NT2/D1 (cell line): ENCODE results near the gene ERN1.

ENCODE experiments used
- DNase-seq: peaks from one replicate; pipeline ENCODE4 v3.0.0-alpha.2; 2011; ENCODE audit warnings: low read depth, low spot score
- H3K27me3 ChIP-seq: 2 replicates; pipeline ENCODE4 v1.6.0; 2011; ENCODE audit warnings: mild to moderate bottlenecking; ENCODE audit not compliant: insufficient read length, insufficient read depth
- H3K36me3 ChIP-seq: 2 replicates; pipeline ENCODE4 v1.6.1; 2011; ENCODE audit warnings: mild to moderate bottlenecking, low read length, mixed read lengths; ENCODE audit not compliant: insufficient read depth, insufficient read length
- H3K4me1 ChIP-seq: 2 replicates; pipeline ENCODE4 v1.5.1; 2011; ENCODE audit not compliant: insufficient read depth, insufficient read length
- H3K4me3 ChIP-seq: 2 replicates; pipeline ENCODE4 v1.5.1; 2011; ENCODE audit warnings: low read depth; ENCODE audit not compliant: insufficient read length
- H3K9ac ChIP-seq: 2 replicates; pipeline ENCODE4 v1.6.0; 2011; ENCODE audit warnings: low read depth; ENCODE audit not compliant: insufficient read length
- H3K9me3 ChIP-seq: 2 replicates; pipeline ENCODE4 v1.5.1; 2011; ENCODE audit warnings: mild to moderate bottlenecking, low read length; ENCODE audit not compliant: insufficient read depth
- SUZ12 ChIP-seq: IDR thresholded peaks from 2 replicates; pipeline ENCODE4 v1.6.1; 2011; ENCODE audit not compliant: insufficient read length, insufficient read depth; ENCODE audit errors: extremely low read depth
- YY1 ChIP-seq: IDR thresholded peaks from 2 replicates; pipeline ENCODE4 v1.6.1; 2011; ENCODE audit not compliant: insufficient read length, insufficient read depth
- ZNF274 ChIP-seq: IDR thresholded peaks from 2 replicates; pipeline ENCODE4 v1.6.1; 2011; ENCODE audit warnings: mild to moderate bottlenecking, low read depth, low read length

Gene ERN1

GRCh38 chr17:64133546-64134215, 3.7 kb upstream of the ERN1 start:
- no peaks in the 10 kb centered on the region for H3K36me3 ChIP-seq
- H3K4me3 ChIP-seq: no peak overlapping the region
- peak; percentile 28 for DNase-seq
- TF ChIP-seq SUZ12 (no peak), ZNF274 (no peak), YY1 (no peak)
- peaks cover 26% of the 10 kb centered on the region for H3K27me3 ChIP-seq
- H3K9me3 ChIP-seq: no peaks in the 10 kb centered on the region; the same call in 1 of the 2 replicates
- H3K4me1 ChIP-seq: no peaks in the 10 kb centered on the region
- H3K9ac ChIP-seq: no peak overlapping the region

- Histone ChIP-seq H3K36me3 (no peaks in the 10 kb centered on the region), H3K9ac (no peak overlapping the region), H3K9me3 (no peaks in the 10 kb centered on the region), H3K27me3 (peaks cover 32% of the 10 kb centered on the region), H3K4me3 (no peak overlapping the region), H3K4me1 (no peaks in the 10 kb centered on the region)
- no peak for DNase-seq
- TF ChIP-seq SUZ12 (no peak), ZNF274 (no peak), YY1 (no peak)
Measured at GRCh38 chr17:64131606-64132270, 1.8 kb upstream of the ERN1 start.

GRCh38 chr17:64130559-64131001, 636 bp upstream of the ERN1 start:
- Histone ChIP-seq H3K9ac (peak overlapping the region; percentile 83), H3K36me3 (no peaks in the 10 kb centered on the region), H3K4me1 (no peaks in the 10 kb centered on the region), H3K9me3 (no peaks in the 10 kb centered on the region), H3K27me3 (peaks cover 32% of the 10 kb centered on the region), H3K4me3 (peak overlapping the region; percentile 48)
- no peak for DNase-seq
- no peak for TF ChIP-seq YY1
- no peak for TF ChIP-seq SUZ12
- no peak for TF ChIP-seq ZNF274

- peak overlapping the region; percentile 91 for H3K9ac ChIP-seq
- TF ChIP-seq YY1 (no peak), ZNF274 (no peak), SUZ12 (no peak)
- H3K4me1 ChIP-seq: no peaks in the 10 kb centered on the region
- H3K27me3 ChIP-seq: peaks cover 32% of the 10 kb centered on the region
- DNase-seq: no peak
- H3K9me3 ChIP-seq: no peaks in the 10 kb centered on the region
- H3K36me3 ChIP-seq: no peaks in the 10 kb centered on the region
- peak overlapping the region; percentile 86 for H3K4me3 ChIP-seq
Measured at GRCh38 chr17:64129515-64129764, 504 bp downstream of the ERN1 start.

- H3K9me3 ChIP-seq: no peaks in the 10 kb centered on the region
- no peak for TF ChIP-seq YY1
- TF ChIP-seq SUZ12: no peak
- no peak for TF ChIP-seq ZNF274
- H3K36me3 ChIP-seq: no peaks in the 10 kb centered on the region
- no peaks in the 10 kb centered on the region for H3K4me1 ChIP-seq
- no peak for DNase-seq
- H3K27me3 ChIP-seq: peaks cover 32% of the 10 kb centered on the region
- H3K9ac ChIP-seq: peak overlapping the region; percentile 91
- peak overlapping the region; percentile 86 for H3K4me3 ChIP-seq
Measured at GRCh38 chr17:64128787-64129514, 993 bp downstream of the ERN1 start.

- Histone ChIP-seq H3K9ac (no peak overlapping the region), H3K4me1 (no peaks in the 10 kb centered on the region), H3K4me3 (no peak overlapping the region), H3K9me3 (peaks cover 4% of the 10 kb centered on the region; the same call in 1 of the 2 replicates), H3K36me3 (no peaks in the 10 kb centered on the region), H3K27me3 (peaks cover 32% of the 10 kb centered on the region)
- DNase-seq: no peak
- TF ChIP-seq YY1: no peak
- TF ChIP-seq ZNF274: no peak
- no peak for TF ChIP-seq SUZ12
Measured at GRCh38 chr17:64126918-64127317, 3.0 kb downstream of the ERN1 start.

- Histone ChIP-seq H3K36me3 (no peaks in the 10 kb centered on the region), H3K27me3 (peaks cover 23% of the 10 kb centered on the region), H3K9me3 (peaks cover 7% of the 10 kb centered on the region; the same call in 1 of the 2 replicates), H3K9ac (no peak overlapping the region), H3K4me1 (no peaks in the 10 kb centered on the region), H3K4me3 (no peak overlapping the region)
- no peak for DNase-seq
- no peak for TF ChIP-seq YY1
- no peak for TF ChIP-seq ZNF274
- no peak for TF ChIP-seq SUZ12
Measured at GRCh38 chr17:64125937-64126336, 4.0 kb downstream of the ERN1 start.
